Fibroblast of skin of right quadriceps (primary cell): ENCODE data around the gene P2RY11.

Experiments
- DNase-seq: peaks from one replicate; pipeline ENCODE4 v3.0.0-alpha.2; 2013

The P2RY11 gene

DNA sequence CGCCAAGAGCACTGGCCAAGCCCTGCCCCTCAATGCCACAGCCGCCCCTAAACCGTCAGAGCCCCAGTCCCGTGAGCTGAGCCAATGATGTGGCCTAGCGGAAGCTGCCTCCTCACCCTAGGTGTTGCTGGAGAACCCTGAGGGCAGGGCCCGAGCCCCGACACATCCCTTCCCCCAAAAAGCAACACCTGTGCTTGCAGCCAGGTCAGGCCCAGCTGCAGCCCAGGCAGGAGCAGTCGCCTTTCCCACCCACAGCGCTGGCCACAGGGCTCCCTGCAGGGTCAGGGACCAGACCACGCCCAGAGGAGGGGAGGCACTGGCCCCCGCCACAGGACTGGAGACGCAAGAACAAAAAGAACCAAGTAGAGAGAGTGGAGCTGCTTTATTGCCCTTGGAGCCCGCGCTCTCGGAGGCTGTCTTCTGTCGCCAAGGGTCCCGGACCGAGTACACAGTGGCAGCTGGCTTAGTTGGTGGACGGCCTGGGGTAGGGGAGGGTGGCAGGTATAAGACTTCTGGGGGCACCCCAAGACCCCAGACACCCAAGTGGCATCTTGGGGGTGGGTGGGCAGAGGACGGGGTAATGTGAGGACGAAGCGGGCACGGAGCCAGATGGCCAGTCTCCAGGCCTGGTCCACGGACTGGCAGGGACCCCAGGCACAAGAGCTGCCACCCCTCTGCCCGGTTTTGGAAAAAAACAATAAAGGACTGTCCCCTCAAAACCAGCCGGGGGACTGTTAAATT is 3.3 kb downstream of the P2RY11 start:
- DNase-seq = no peak

DNA sequence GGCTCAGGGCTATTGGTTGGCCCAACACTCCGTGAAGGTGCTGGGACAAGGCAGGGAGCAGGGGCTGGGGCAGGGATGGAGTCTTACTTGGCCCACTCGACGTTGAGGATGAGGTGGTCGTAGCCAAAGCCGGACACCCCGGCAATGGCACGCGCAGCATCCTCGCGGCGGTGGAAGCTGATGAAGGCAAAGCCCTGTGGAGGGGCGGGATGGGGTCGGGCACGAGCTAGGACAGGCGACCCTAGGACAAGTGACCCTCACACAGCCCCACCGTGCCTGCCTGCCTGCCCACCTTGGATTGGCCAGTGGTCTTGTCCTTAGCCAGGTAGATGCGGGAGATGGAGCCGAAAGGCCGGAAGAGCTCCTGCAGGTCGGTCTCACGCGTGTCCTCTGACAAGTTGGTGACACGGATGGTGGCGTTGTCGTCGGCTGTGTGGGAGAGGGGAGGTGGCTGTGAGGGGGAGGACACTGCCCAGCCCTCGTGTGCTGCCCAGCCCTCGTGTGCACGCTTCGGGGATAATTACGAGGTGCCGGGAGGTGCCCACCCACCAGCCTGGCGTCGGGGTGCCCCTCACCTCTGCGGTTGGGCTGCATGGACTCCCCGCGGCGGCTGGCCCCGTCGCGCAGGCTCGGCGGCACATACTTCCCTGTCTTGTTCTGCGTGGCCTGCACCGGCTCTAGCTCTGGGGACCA is 4.0 kb downstream of the P2RY11 start:
- DNase-seq = no peak

DNA sequence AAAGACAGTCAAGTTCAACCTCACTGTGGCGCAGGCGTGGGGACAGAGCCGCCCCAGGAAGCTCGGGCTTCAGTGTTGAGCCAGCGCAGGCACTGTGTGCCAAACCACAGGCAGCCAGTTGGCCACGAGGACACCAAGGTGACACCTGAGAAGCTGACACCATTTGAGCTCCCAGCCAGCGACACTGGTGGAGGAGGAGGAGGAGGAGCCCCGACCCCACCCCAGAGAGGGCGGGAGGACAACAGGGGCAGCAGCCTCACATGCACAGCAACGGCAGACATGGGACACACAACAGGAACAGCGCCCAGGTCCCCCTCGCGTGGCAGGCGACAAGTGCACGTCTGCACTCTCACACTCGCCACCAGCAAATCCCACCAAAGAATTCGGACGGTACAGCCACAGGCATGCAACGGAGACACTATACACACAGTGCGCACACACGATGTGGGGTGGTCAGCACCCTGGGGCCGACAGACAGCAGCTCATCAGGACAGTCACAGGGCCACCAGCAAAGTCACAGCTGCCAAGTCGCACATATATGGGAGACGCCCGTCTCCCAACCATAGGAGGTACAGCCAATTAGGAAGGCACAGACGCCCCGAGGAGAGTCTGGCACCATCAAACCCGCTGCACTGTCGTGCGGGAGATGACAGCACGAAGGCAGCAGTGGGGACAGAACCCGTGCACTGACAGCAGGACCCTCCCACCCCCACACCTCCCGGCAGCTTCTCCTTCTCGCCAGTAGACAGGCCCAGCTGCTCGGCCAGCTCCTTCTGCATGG is 4.8 kb downstream of the P2RY11 start:
- no peak for DNase-seq

DNA sequence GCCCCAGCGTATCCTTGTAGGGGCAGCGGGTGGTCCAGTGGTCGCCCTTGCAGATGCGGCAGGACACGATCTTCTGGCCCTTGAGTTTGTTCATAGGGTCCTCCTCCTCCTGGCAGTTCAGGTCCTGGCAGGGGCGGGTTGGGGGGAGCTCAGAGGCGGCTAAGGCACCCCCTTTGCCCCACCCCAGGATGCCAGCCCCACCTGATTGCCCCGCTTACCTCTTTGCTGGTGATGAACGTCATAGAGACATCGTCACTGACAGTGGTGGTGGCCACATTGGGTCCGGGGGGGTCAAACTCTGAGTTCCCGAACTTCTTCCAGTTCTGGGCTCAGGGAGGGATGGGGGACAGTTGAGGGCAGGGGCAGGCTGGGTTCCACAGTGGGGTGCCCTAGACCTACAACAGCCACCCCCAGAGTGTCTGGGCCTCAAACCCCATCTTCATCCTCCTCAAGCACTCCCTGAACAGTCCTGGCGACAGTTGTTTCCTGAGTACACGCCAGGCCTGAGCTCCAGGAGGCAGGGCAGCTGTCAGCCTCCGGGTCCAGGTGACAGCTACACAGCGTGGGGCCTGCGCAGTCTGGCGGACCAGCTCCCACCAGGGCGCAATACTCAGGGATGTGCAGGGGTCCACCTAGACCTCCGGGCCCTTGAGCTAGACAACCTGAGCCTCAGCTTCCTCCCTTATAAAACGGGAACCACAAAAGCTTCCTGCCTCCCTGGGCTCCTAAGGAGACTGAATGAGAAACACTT is 5.5 kb downstream of the P2RY11 start:
- DNase-seq = no peak

DNA sequence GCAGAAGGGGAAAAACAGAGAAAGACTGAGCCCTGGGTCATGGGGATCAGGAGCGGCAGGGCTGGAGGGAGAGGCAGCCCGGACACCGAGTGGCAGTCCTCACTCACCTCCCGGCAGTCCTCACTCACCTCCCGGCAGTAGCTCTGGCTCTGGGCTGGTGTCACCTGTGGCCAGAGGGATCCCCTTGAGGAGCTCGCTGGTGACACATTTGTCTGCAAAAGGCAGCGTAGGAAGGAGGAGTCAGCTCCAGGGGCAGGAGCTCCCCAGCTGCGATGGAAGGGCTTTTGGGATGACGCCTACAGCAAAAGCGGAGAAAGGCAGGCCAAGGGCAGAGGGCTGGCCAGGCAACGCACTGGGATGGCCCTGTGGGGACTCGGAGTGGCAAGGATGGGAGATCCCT is 7.5 kb downstream of the P2RY11 start:
- DNase-seq = no peak

DNA sequence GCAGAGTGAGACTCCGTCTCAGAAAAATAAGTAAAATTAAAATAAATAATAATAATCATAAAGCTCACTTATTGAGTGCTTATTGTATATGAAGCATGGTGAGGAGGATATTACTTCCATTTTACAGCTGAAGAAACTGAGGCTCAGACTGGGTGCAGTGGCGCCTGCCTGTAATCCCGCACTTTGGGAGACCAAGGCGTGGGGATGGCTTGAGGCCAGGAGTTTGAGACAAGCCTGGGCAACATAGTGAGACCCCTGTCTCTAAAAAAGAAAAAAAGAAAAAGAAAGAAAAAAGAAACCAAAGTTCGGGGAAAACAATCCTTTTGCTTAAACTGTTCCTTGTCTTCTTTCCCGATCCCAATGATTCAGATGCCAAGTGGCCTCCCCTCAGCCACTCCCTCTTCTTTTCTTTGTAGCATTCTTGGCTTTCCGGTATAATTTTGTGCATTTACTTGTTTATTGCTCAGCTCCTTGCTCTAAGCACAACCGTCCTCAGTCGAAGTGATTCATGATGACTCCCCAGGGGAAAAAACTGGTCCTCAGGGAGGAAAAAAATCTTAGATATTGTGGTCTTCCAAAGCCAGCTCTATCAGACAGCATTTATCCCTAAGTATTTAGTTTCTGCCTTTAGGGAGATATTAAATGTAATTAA is 9.2 kb downstream of the P2RY11 start:
- DNase-seq = peak; percentile 91

DNA sequence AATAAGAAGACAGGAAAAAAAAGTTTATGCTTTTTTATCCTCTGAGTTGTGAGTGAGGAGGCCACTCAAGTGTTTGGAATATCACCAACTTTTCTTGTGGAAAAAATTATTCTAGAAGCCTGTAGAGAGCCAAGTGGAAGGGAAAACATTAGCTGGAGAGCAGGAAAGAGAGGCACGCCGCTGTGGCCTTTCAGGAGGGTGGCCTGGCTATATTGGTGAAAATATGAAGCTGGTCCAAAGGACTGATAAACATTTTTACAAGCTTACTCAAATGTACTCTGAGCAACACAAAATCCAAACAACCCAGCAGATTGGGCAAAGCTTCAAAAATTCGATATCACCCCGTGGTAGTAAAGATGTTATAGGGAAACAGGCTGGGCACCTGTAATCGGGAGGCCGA is 10.6 kb downstream of the P2RY11 start:
- no peak for DNase-seq

DNA sequence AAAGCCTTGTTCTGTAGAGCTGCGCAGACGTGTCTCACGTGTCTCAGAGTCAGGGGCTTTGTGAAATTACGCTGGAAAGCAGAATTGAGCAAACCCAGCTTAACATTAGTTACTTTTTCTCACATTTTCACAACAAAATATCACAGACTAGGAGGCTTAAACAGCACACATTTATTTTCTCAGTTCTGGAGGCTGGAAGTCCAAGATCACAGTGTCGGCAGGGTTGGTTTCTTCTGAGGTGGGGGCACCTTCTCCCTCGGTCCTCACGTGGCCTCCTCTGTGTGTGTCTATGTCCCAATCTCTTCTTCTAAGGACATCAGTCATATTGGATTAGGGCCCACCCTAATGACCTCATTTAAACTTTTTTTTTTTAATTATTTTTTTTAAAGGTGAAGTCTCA is 12.9 kb downstream of the P2RY11 start:
- no peak for DNase-seq

DNA sequence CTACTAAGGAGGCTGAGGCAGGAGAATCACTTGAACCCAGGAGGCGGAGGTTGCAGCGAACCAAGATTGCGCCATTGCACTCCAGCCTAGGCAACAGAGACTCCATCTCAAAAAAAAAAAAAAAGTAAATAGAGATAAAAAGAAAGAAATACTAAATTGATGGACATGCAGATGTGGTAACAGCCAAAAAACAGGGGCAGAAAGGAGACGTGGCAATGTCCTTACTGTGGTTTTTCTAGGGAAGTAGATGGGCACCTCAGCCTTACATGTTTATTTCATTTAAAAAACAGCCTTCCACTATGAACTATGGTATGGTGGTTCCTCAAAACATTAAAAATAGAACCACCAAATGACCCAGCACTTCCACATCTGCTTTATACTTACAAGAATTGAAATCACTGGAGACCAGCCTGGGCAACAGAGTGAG is 14.7 kb downstream of the P2RY11 start:
- no peak for DNase-seq

DNA sequence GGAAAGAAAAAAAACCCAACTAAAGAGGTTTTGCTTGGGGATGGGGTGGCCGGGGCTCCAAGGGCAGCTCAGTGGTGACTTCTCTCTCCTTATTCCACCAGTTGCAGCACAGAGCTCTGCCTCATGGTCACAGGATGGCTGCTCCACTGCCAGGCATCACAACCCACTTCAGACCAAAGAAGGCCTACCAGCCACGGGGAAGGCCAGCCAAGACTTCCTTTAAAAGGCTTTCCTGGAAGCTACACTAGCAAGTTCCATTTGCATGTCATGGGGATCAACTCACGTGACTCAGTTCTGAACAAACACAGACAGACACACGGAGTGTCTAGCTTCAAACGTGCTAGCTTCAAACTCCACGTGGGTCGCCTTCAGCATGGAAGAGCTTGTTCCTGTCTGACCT is 21.4 kb downstream of the P2RY11 start:
- DNase-seq = no peak

DNA sequence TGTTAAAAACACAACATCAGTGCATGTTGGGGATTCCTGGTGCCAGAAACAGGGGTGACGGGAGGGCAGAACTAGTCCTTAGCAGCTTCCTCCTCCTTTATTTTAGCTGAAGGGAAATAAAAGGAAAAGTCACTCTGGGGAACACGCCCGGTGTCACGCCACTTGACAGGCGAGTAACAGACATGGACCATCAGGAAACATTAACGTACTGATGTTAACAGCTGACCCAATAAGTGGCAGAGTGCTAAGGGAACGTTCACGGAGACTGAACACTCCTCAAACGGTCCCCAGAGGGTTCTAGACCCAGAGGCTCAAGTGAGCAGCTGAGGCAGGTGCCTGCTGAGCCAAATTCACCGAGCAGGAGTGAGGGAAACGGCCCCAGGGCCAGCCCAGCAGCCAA is 22.1 kb downstream of the P2RY11 start:
- no peak for DNase-seq

DNA sequence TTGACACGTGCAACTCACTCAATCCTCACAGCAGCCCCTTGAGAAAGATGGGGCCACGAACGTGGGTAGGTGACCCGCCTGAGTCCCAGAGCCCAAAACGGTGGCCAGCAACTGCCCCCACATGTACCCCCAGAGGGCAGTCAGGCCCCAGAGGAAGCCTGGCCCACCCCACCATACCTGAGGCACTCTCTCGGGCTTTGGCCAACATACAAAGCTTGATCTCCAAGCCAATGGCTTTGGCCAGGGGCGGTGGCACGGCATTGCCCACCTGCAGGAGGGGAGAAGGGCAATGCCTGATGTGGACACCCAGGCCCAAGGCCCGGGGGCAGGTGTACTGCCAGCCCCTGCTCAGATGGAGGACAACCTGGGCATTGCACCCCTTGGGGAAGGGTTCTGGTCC is 22.5 kb downstream of the P2RY11 start:
- no peak for DNase-seq

DNA sequence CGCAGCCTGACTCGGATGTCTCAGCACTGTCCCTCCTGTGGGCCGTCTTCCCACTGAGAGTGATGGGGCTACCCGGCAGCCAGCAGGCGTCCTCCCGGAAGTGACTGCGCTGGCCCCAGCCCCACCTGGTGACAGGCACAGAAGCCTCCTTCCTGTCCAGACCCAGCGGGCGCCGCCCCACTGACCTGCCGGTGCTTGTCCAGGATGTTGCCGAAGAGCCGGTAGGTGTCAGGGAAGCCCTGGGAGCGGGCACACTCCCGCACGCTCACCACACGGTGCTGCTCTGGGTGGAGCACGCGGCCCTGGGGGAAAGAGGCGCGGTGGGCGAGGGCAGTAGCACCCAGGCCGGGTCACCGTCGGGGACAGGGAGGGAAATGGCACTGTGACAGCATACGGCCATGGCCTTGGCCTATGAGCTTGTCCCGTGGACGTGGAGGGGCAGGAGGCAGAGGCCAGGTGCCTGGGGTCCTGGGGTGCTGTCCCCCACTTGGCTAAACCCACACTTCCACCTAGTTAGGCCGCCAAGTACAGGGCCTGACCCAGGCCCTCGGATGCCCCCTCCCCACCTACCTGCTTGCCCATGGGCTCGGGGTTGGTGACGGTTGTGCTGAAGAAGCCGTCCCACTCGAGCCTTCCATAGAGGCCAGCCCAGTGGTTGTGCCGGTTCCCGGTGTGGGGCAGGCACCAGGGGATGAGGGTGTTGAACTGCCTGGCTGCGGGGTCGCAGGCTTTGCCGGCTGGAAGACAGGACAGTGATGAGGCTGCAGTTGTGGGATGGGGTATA is 24.2 kb downstream of the P2RY11 start:
- no peak for DNase-seq

DNA sequence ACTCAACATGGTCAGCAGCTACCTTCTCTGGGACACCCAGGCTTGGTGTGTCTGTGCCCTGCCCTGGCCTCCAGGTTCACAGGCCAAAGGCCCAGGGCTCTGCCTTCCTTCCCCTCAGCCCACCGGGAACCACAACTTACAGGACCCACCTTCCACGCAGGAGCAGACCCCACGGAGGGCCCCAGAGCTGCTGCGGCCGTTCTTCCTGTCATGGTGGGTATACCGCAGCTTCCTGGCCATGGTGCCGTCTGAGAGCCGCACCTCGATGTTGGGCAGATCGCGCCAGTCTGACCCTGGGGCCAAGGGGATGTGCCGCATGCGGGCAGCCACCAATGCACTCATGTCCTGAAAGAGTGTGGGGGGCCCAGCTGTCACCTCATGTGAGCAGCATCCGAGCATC is 25.4 kb downstream of the P2RY11 start:
- no peak for DNase-seq

DNA sequence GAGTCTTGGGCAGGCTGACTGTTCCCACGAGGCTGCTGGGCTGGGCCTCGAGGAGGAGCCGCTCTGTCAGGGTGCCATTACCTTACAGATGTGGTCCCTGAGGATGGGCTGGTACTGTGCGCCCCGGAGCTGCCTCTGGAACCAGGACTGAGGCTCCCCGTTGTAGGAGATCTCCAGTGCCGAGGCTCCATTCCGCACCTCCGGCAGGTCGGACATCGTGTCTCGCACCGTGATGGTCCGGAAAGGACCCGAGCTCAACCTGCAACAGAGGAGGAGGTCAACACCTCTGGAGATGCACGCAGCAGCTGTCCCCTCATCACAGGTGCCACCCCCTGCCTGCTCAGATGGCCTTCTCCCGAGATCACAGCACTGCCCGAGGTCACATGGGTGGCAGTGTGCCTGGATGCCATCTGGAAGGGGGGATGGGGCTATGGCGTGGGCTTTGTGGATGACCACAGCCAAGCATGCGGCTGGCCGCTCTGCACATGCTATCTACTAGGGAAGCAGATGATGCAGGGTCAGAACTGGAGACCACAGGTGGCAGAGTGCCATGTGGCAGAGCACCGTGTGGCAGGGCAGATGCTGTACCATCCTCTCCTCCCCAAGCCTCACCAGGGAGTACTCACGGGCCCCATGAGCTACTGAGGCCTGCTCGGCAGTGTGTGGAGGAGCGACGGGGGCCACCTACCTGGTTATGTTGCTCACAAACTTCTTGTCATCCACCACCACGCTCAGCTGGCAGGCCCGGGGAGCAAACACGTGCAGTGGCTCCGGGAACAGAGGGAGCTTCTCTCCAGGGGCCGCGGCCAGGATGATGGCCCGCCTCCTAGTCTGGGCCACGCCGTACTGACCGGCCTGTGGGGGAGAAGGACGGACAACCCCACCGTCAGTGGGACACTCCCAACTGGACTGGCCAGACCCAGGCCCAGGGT is 26.5 kb downstream of the P2RY11 start:
- no peak for DNase-seq

DNA sequence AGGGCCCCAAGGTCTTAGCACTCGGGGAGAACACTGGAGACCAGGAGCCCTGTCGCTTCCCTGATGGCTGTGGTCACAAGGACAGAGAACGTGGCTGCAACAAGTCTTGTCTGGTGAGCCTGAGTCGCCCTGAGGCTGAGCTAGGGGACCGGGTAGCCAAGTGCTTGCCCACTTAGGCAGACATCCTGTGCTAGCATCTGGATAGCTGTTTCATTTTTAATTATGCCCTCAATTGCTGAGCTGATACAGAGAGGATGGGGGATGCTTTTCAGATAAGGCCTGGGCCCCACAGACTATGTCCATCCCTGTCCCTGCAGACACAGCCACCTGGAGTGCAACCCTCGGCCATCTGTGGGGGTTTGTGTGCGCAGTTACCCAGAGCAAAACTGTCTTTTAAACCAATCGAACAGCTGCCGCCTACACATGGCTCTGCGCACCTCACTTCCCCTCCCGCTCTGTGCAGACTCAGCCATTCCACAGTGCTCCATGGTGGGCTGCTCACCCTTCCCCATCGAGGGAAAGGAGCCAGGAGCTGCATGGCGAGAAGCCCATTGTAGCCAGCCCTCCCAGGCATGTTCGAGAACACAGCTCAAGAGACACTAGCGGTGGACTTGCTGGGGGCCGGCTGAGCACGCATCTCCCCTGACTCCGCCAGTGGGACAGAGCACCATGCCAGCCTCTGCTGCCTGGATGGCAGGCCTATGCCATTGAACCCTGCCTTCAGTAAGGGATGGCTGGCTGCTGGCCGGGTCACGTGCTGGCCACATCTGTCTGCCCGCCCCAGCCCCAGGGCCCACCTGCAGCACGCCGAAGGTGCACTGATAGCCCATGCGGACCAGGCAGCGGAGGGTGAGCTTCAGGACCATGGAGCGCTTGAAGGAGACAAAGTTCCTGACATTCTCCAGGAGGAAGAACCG is 27.6 kb downstream of the P2RY11 start:
- DNase-seq = no peak

DNA sequence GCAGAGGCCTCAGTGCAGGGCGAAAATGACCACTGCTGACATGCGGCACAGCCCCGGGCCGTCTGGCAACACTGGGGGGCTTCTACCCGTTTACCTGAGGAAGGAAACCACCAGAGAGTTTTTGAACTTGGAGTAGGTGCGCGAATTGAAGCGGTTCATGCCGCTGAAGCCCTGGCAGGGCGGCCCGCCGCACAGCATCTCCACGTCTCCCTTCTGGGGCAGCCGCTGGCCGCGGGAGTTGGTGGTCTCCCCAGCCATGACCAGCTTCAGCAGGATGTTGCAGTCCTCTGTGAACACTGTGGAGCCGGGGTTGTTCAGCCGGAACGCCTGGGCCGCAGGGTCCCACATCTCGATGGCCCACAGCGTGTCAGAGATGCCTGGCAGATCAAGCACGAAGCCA is 28.5 kb downstream of the P2RY11 start:
- no peak for DNase-seq

DNA sequence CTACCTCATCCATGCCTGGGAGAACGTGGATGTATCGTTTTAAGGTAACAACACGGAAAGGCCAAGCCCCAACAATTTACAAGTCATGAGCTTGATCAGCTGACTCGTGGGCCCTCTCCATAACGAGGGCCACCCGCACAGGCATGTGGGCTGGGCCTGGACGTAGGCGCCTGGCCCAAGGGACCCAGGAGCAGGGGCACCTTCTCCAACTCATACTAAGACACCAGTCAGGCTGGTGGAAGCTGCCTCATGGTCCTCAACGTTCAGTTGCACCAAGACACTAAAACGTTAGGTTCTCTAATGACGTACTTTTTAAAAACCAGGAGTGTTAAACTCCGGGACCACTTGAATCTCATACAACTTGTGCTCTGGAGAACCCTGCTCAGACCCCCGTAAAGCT is 30.0 kb downstream of the P2RY11 start:
- DNase-seq = no peak

DNA sequence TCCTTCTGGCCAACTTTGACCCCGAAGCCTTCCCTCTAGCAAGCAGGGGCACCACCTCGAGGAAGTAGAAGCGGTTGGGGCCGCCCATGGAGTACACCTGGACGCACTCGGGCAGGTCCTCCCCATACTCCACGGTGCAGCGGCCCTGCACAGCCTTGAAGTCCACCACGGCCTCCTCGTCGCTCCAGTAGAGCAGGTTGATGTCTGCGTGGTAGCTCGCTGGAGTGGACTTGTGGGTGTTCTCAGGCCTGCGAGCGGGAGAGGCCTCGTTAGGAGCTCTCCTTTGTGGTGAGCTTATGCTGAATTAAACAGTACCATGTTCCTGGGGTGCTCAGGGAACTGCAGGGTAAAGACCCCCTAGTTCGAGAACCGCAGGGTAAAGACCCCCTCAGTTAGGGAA is 30.5 kb downstream of the P2RY11 start:
- DNase-seq = no peak
